Panc1 (cell line): Measurements from ENCODE around the gene ADORA2A. TPM values are rescaled to one million over a fixed set of nuclear protein-coding genes. Genes with fewer than 3 reads are reported as not detected.

Source experiments
- ATAC-seq: fragments of 200-7000 bp; cut with Tn5 transposase; 2 replicates; pipeline ENCODE4 v1.9.1; 2020; ENCODE audit warnings: mild to moderate bottlenecking, moderate library complexity
- BruUV-seq: library from RNA; stranded (reverse); fragments of 400-500 nt; replicated peaks from 2 replicates; lab custom pipeline; 2021; lab: Mats Ljungman, UMichigan
- CTCF ChIA-PET: fragments of 300-600 bp; sonication (Branson Sonifier 250); formaldehyde crosslinking; loops from one replicate; lab custom pipeline; 2022; ENCODE audit warnings: antibody characterized with exemption; lab: Charles Lee
- POLR2A ChIA-PET: fragments of 300-600 bp; sonication (Branson Sonifier 250); formaldehyde crosslinking; loops from one replicate; lab custom pipeline; 2022; ENCODE audit warnings: antibody characterized with exemption; lab: Charles Lee
- DNase-seq: peaks from one replicate; pipeline ENCODE4 v3.0.0-alpha.2; 2010; ENCODE audit warnings: low read depth, low spot score
- H3K27ac ChIP-seq: 2 replicates; pipeline ENCODE4 v1.5.1; 2011; ENCODE audit warnings: mild to moderate bottlenecking, low read length, inconsistent platforms
- H3K27me3 ChIP-seq: fragments of 200-500 bp; sonication (Bioruptor generic); 2 replicates; pipeline ENCODE4 v1.6.0; 2014; ENCODE audit warnings: low read length, inconsistent platforms; ENCODE audit not compliant: control insufficient read depth, insufficient read depth
- H3K36me3 ChIP-seq: fragments of 200-500 bp; sonication (Bioruptor generic); 2 replicates; pipeline ENCODE4 v1.5.1; 2014; ENCODE audit warnings: inconsistent platforms, mild to moderate bottlenecking, low read length, moderate library complexity; ENCODE audit not compliant: control insufficient read depth, insufficient read depth
- H3K4me1 ChIP-seq: 2 replicates; pipeline ENCODE4 v1.5.1; 2011; ENCODE audit warnings: inconsistent platforms, mild to moderate bottlenecking, low read length, moderate library complexity; ENCODE audit not compliant: control insufficient read depth, insufficient read depth
- H3K4me3 ChIP-seq, 2 experiments: 2 replicates each; pipeline ENCODE4 v1.5.1; 2011 to 2012; ENCODE audit warnings: low read depth in 2 of 2, low read length in 2 of 2, mild to moderate bottlenecking in 2 of 2, inconsistent platforms in 1 of 2, moderate library complexity in 1 of 2
- H3K9me3 ChIP-seq: fragments of 200-500 bp; sonication (Bioruptor generic); 2 replicates; pipeline ENCODE4 v1.5.1; 2014; ENCODE audit warnings: low read depth, mild to moderate bottlenecking, inconsistent platforms, low read length, moderate library complexity; ENCODE audit not compliant: control insufficient read depth, insufficient read depth
- POLR2AphosphoS5 ChIP-seq: IDR thresholded peaks from 2 replicates; pipeline ENCODE4 v1.6.1; 2012; ENCODE audit warnings: mild to moderate bottlenecking, low read depth, low read length, moderate library complexity
- SIN3A ChIP-seq: IDR thresholded peaks from 2 replicates; pipeline ENCODE4 v1.6.1; 2012; ENCODE audit warnings: low read depth, mild to moderate bottlenecking, low read length, moderate library complexity, borderline replicate concordance; ENCODE audit not compliant: insufficient read depth
- TCF7L2 ChIP-seq: IDR thresholded peaks from 2 replicates; pipeline ENCODE4 v1.6.1; 2011; ENCODE audit warnings: mild to moderate bottlenecking, low read depth, low read length, inconsistent platforms
- in situ Hi-C: cut with HindIII; loops from 2 replicates; pipeline ENCODE4 v1.10.0; 2016; ENCODE audit warnings: low sequenced_read_pairs, low pct_unique_long_range_greater_than_20kb
- intact Hi-C: fragments of 100-400 bp; cut with micrococcal nuclease; formaldehyde crosslinking; loops from one replicate; pipeline ENCODE4 v1.10.0; 2022; ENCODE audit not compliant: unreplicated experiment
- total RNA-seq: library from RNA; stranded (reverse); gene quantifications from one replicate; pipeline ENCODE4 v1.2.1, GENCODE V29; 2021; ENCODE audit not compliant: unreplicated experiment
- TF ChIP-seq, protein P1 (sequence below), 2 experiments: IDR thresholded peaks; 2 replicates each; pipeline ENCODE4 v1.6.1; 2011 to 2012; ENCODE audit warnings: low read depth in 2 of 2, control low read depth in 1 of 2, low read length in 1 of 2, mild to moderate bottlenecking in 1 of 2, moderate library complexity in 1 of 2; ENCODE audit not compliant: insufficient read depth in 1 of 2
- TF ChIP-seq, protein P2 (sequence below): fragments of 450-650 bp; IDR thresholded peaks from 2 replicates; pipeline ENCODE4 v1.5.1; 2017; ENCODE audit warnings: mild to moderate bottlenecking

The ADORA2A gene
- total RNA-seq, 1 experiment from 2014 or later: 11.5 TPM

DNA sequence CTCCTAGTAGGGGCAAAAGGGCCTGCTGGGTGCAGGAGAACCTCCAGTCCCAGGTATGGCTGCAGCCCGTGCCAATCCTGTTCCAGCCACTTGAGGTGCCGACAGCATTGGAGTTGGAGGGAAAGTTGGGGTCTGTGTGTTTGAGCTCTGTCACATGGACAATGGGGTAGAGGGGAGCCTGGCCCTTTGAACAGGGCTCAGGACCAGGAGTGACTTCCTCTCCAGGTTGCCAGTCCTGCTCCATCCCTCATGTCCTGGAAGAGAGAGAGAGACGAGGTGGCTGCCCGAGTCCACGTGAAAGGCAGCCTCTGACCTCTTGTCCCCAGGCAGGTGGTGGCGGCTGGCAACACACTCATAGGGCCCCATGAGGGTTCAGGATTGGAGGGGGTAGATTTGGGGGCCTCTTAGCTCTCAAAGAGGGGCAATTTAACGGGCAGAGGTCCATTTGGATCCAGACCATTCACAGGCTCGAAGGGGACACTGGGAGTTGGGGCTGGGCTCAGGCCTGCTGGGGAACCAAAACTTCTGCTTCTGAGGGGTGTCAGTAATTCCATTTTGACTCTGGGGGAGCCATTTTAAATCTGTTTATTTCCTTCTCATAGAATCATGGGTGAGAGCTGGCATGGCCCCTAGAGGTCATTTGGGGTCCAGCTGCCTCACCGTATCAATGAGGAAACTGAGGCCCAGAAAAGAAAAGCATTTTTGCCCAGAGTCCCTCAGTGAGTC, 4.1 kb downstream of the ADORA2A start:
- TF ChIP-seq, protein P1, sequence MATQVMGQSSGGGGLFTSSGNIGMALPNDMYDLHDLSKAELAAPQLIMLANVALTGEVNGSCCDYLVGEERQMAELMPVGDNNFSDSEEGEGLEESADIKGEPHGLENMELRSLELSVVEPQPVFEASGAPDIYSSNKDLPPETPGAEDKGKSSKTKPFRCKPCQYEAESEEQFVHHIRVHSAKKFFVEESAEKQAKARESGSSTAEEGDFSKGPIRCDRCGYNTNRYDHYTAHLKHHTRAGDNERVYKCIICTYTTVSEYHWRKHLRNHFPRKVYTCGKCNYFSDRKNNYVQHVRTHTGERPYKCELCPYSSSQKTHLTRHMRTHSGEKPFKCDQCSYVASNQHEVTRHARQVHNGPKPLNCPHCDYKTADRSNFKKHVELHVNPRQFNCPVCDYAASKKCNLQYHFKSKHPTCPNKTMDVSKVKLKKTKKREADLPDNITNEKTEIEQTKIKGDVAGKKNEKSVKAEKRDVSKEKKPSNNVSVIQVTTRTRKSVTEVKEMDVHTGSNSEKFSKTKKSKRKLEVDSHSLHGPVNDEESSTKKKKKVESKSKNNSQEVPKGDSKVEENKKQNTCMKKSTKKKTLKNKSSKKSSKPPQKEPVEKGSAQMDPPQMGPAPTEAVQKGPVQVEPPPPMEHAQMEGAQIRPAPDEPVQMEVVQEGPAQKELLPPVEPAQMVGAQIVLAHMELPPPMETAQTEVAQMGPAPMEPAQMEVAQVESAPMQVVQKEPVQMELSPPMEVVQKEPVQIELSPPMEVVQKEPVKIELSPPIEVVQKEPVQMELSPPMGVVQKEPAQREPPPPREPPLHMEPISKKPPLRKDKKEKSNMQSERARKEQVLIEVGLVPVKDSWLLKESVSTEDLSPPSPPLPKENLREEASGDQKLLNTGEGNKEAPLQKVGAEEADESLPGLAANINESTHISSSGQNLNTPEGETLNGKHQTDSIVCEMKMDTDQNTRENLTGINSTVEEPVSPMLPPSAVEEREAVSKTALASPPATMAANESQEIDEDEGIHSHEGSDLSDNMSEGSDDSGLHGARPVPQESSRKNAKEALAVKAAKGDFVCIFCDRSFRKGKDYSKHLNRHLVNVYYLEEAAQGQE (IDR thresholded peaks at IDR 0.05; ENCODE audit: insufficient read depth in 1 of 2, low read depth in 2 of 2, low read length in 1 of 2): no peak
- TF ChIP-seq TCF7L2 (no peak), SIN3A (no peak), POLR2AphosphoS5 (no peak)
- TF ChIP-seq, protein P2, sequence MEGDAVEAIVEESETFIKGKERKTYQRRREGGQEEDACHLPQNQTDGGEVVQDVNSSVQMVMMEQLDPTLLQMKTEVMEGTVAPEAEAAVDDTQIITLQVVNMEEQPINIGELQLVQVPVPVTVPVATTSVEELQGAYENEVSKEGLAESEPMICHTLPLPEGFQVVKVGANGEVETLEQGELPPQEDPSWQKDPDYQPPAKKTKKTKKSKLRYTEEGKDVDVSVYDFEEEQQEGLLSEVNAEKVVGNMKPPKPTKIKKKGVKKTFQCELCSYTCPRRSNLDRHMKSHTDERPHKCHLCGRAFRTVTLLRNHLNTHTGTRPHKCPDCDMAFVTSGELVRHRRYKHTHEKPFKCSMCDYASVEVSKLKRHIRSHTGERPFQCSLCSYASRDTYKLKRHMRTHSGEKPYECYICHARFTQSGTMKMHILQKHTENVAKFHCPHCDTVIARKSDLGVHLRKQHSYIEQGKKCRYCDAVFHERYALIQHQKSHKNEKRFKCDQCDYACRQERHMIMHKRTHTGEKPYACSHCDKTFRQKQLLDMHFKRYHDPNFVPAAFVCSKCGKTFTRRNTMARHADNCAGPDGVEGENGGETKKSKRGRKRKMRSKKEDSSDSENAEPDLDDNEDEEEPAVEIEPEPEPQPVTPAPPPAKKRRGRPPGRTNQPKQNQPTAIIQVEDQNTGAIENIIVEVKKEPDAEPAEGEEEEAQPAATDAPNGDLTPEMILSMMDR: no peak
- H3K4me1 ChIP-seq: peaks cover 8% of the 10 kb centered on the region; the same call in 1 of the 2 replicates
- ChIA-PET POLR2A (no interaction called here), CTCF (no interaction called here)
- no peaks in the 10 kb centered on the region for H3K36me3 ChIP-seq
- intact Hi-C loops (no loop called here), in situ Hi-C loops (no loop called here)
- H3K27ac ChIP-seq: no peak overlapping the region
- no peaks in the 10 kb centered on the region for H3K27me3 ChIP-seq
- H3K9me3 ChIP-seq: no peaks in the 10 kb centered on the region
- no peak for DNase-seq
- no TSS peak for BruUV-seq
- no peak for ATAC-seq
- no peak overlapping the region for H3K4me3 ChIP-seq

DNA sequence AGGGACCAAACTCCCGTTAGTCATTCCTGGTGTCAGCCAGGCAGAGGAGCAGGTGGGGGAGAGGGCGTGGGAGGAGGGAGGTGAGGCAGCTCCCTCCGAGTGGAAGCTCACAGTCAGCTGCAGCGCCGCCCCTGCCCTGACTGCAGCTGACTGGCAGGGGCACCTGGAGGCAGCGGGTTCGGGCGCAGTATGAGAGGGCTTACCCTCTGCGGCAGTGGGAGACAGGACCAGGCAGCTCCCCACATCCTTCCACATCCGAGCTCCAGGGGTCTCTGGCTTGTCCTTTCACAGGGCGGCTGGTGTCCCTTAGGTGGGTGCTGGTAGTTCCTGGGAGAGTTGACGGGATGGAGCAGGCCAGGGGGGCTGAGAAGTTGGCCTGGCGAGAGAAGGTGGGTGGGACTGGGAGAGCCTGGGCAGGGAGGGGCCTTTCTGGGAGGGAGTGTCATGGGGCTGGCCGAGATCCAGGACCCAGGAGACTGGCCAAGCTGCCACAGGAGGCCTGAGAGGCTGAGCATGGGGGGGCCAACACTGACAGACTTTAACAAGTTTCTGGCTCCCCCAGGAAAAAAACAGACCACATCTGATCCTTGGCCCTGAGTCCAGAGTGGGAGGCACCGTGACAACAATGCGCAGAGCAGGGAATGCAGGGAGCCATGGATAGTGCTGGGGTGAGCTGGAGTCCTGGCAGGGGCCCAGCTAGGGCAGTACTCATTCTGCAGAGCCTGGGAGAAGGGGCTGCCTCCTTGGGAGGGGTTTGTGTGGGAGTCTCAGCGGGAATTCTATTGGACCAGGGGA, 4.9 kb downstream of the ADORA2A start:
- in situ Hi-C loops (no loop called here), intact Hi-C loops (no loop called here)
- ChIA-PET CTCF (no interaction called here), POLR2A (no interaction called here)
- Histone ChIP-seq H3K27me3 (no peaks in the 10 kb centered on the region), H3K4me1 (peaks cover 8% of the 10 kb centered on the region; the same call in 1 of the 2 replicates), H3K36me3 (no peaks in the 10 kb centered on the region), H3K9me3 (no peaks in the 10 kb centered on the region), H3K27ac (no peak overlapping the region), H3K4me3 (no peak overlapping the region)
- ATAC-seq (no peak), DNase-seq (no peak)
- TF ChIP-seq SIN3A: no peak
- TF ChIP-seq, protein P1 (IDR thresholded peaks at IDR 0.05; ENCODE audit: insufficient read depth in 1 of 2, low read depth in 2 of 2, low read length in 1 of 2): no peak
- TF ChIP-seq, protein P2: no peak
- TF ChIP-seq POLR2AphosphoS5: no peak
- TF ChIP-seq TCF7L2: no peak
- no TSS peak for BruUV-seq
